Measurements from ENCODE around the gene BCAS1.
A peak's percentile ranks its signal among the peaks of the same experiment; 100 is the strongest.

Gene BCAS1

GRCh38 chr20:54079652-54080051 is 9.3 kb upstream of the BCAS1 start:
- Histone ChIP-seq H3K9me3 (ENCODE audit: control insufficient read depth, low read length) (no peaks in the 10 kb centered on the region), H3K9ac (no peak overlapping the region), H3K79me2 (no peaks in the 10 kb centered on the region), H3K27me3 (ENCODE audit: control insufficient read depth, insufficient read depth, low read length) (no peaks in the 10 kb centered on the region), H2AFZ (no peak overlapping the region), H3K36me3 (ENCODE audit: control insufficient read depth, insufficient read depth, low read length) (no peaks in the 10 kb centered on the region), H3K4me3 (ENCODE audit: low read depth, low read length) (no peak overlapping the region), H3K27ac (no peak overlapping the region), H3K4me1 (peaks cover 15% of the 10 kb centered on the region), H3K4me2 (ENCODE audit: low read length) (no peak overlapping the region)
- TF ChIP-seq CTCF (IDR thresholded peaks at IDR 0.05) = no peak

GRCh38 chr20:54078296-54078984 is 8.0 kb upstream of the BCAS1 start:
- Histone ChIP-seq H3K4me3 (ENCODE audit: low read depth, low read length) (no peak overlapping the region), H3K79me2 (no peaks in the 10 kb centered on the region), H2AFZ (no peak overlapping the region), H3K27me3 (ENCODE audit: control insufficient read depth, insufficient read depth, low read length) (no peaks in the 10 kb centered on the region), H3K4me1 (peaks cover 15% of the 10 kb centered on the region), H3K4me2 (ENCODE audit: low read length) (no peak overlapping the region), H3K9ac (no peak overlapping the region), H3K36me3 (ENCODE audit: control insufficient read depth, insufficient read depth, low read length) (no peaks in the 10 kb centered on the region), H3K9me3 (ENCODE audit: control insufficient read depth, low read length) (no peaks in the 10 kb centered on the region), H3K27ac (no peak overlapping the region)
- TF ChIP-seq CTCF (IDR thresholded peaks at IDR 0.05) = no peak

- Histone ChIP-seq H3K4me1 (peaks cover 15% of the 10 kb centered on the region), H3K27ac (peak overlapping the region; percentile 70), H3K9me3 (ENCODE audit: control insufficient read depth, low read length) (no peaks in the 10 kb centered on the region), H2AFZ (peak overlapping the region; percentile 43), H3K4me2 (ENCODE audit: low read length) (no peak overlapping the region), H3K79me2 (no peaks in the 10 kb centered on the region), H3K4me3 (ENCODE audit: low read depth, low read length) (no peak overlapping the region), H3K9ac (no peak overlapping the region), H3K27me3 (ENCODE audit: control insufficient read depth, insufficient read depth, low read length) (no peaks in the 10 kb centered on the region), H3K36me3 (ENCODE audit: control insufficient read depth, insufficient read depth, low read length) (no peaks in the 10 kb centered on the region)
- TF ChIP-seq CTCF (IDR thresholded peaks at IDR 0.05) = no peak
Observed at GRCh38 chr20:54076259-54076658, 5.9 kb upstream of the BCAS1 start.

- Histone ChIP-seq H3K79me2 (no peaks in the 10 kb centered on the region), H3K9ac (no peak overlapping the region), H3K27ac (peak overlapping the region; percentile 56), H3K27me3 (ENCODE audit: control insufficient read depth, insufficient read depth, low read length) (no peaks in the 10 kb centered on the region), H3K4me2 (ENCODE audit: low read length) (no peak overlapping the region), H3K4me3 (ENCODE audit: low read depth, low read length) (no peak overlapping the region), H2AFZ (no peak overlapping the region), H3K36me3 (ENCODE audit: control insufficient read depth, insufficient read depth, low read length) (no peaks in the 10 kb centered on the region), H3K4me1 (peaks cover 15% of the 10 kb centered on the region), H3K9me3 (ENCODE audit: control insufficient read depth, low read length) (no peaks in the 10 kb centered on the region)
- no peak for TF ChIP-seq CTCF (IDR thresholded peaks at IDR 0.05)
Observed at GRCh38 chr20:54075322-54075721, 4.9 kb upstream of the BCAS1 start.

- H3K4me3 ChIP-seq (ENCODE audit: low read depth, low read length) = no peak overlapping the region
- no peak overlapping the region for H3K4me2 ChIP-seq (ENCODE audit: low read length)
- TF ChIP-seq CTCF (IDR thresholded peaks at IDR 0.05) = no peak
- H3K27ac ChIP-seq = no peak overlapping the region
- no peaks in the 10 kb centered on the region for H3K79me2 ChIP-seq
- peaks cover 15% of the 10 kb centered on the region for H3K4me1 ChIP-seq
- H3K36me3 ChIP-seq (ENCODE audit: control insufficient read depth, insufficient read depth, low read length) = no peaks in the 10 kb centered on the region
- no peak overlapping the region for H2AFZ ChIP-seq
- H3K9ac ChIP-seq = no peak overlapping the region
- H3K27me3 ChIP-seq (ENCODE audit: control insufficient read depth, insufficient read depth, low read length) = no peaks in the 10 kb centered on the region
- H3K9me3 ChIP-seq (ENCODE audit: control insufficient read depth, low read length) = no peaks in the 10 kb centered on the region
Observed at GRCh38 chr20:54074511-54074910, 4.1 kb upstream of the BCAS1 start.

Measured in parathyroid adenoma (tissue), 2 donors.